Measurements from ENCODE around the gene AADACL3. TPM values are rescaled to one million over a fixed set of nuclear protein-coding genes. Genes with fewer than 3 reads are reported as not detected.

The AADACL3 gene
- total and polyA plus RNA-seq, 2 of the 8 experiments (the other 6 are each of a cell fraction or from before 2014, with no cell fraction given), result 0.33 to 2.3 TPM

DNA sequence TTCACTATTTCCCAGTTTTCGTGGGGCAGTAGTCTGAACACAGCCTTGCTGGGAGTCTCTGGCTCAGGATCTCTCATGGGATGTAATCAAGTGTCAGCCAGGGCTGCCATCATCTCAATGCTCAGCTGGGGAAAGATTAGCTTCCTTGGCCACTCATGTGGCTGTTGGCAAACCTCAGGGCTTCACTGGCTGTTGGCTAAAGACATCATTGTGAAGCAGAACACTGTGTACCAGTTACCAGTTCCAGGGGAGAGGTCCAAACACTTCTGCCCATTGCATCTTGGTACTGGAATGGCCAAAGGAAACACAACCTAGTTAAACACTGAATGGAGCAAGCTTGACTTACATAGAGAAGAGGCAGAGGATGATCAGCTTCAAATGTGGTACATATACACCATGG lies 38.3 kb upstream of the AADACL3 start (continued):
- TF ChIP-seq, protein P1, sequence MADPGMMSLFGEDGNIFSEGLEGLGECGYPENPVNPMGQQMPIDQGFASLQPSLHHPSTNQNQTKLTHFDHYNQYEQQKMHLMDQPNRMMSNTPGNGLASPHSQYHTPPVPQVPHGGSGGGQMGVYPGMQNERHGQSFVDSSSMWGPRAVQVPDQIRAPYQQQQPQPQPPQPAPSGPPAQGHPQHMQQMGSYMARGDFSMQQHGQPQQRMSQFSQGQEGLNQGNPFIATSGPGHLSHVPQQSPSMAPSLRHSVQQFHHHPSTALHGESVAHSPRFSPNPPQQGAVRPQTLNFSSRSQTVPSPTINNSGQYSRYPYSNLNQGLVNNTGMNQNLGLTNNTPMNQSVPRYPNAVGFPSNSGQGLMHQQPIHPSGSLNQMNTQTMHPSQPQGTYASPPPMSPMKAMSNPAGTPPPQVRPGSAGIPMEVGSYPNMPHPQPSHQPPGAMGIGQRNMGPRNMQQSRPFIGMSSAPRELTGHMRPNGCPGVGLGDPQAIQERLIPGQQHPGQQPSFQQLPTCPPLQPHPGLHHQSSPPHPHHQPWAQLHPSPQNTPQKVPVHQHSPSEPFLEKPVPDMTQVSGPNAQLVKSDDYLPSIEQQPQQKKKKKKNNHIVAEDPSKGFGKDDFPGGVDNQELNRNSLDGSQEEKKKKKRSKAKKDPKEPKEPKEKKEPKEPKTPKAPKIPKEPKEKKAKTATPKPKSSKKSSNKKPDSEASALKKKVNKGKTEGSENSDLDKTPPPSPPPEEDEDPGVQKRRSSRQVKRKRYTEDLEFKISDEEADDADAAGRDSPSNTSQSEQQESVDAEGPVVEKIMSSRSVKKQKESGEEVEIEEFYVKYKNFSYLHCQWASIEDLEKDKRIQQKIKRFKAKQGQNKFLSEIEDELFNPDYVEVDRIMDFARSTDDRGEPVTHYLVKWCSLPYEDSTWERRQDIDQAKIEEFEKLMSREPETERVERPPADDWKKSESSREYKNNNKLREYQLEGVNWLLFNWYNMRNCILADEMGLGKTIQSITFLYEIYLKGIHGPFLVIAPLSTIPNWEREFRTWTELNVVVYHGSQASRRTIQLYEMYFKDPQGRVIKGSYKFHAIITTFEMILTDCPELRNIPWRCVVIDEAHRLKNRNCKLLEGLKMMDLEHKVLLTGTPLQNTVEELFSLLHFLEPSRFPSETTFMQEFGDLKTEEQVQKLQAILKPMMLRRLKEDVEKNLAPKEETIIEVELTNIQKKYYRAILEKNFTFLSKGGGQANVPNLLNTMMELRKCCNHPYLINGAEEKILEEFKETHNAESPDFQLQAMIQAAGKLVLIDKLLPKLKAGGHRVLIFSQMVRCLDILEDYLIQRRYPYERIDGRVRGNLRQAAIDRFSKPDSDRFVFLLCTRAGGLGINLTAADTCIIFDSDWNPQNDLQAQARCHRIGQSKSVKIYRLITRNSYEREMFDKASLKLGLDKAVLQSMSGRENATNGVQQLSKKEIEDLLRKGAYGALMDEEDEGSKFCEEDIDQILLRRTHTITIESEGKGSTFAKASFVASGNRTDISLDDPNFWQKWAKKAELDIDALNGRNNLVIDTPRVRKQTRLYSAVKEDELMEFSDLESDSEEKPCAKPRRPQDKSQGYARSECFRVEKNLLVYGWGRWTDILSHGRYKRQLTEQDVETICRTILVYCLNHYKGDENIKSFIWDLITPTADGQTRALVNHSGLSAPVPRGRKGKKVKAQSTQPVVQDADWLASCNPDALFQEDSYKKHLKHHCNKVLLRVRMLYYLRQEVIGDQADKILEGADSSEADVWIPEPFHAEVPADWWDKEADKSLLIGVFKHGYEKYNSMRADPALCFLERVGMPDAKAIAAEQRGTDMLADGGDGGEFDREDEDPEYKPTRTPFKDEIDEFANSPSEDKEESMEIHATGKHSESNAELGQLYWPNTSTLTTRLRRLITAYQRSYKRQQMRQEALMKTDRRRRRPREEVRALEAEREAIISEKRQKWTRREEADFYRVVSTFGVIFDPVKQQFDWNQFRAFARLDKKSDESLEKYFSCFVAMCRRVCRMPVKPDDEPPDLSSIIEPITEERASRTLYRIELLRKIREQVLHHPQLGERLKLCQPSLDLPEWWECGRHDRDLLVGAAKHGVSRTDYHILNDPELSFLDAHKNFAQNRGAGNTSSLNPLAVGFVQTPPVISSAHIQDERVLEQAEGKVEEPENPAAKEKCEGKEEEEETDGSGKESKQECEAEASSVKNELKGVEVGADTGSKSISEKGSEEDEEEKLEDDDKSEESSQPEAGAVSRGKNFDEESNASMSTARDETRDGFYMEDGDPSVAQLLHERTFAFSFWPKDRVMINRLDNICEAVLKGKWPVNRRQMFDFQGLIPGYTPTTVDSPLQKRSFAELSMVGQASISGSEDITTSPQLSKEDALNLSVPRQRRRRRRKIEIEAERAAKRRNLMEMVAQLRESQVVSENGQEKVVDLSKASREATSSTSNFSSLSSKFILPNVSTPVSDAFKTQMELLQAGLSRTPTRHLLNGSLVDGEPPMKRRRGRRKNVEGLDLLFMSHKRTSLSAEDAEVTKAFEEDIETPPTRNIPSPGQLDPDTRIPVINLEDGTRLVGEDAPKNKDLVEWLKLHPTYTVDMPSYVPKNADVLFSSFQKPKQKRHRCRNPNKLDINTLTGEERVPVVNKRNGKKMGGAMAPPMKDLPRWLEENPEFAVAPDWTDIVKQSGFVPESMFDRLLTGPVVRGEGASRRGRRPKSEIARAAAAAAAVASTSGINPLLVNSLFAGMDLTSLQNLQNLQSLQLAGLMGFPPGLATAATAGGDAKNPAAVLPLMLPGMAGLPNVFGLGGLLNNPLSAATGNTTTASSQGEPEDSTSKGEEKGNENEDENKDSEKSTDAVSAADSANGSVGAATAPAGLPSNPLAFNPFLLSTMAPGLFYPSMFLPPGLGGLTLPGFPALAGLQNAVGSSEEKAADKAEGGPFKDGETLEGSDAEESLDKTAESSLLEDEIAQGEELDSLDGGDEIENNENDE (IDR thresholded peaks at IDR 0.05; ENCODE audit: insufficient replicate concordance, low read length), result no peak
- TF ChIP-seq EZH2 (IDR thresholded peaks at IDR 0.05; ENCODE audit: low read depth, low read length, severe bottlenecking) (no peak), SIX5 (IDR thresholded peaks at IDR 0.05; ENCODE audit: low read depth, low read length) (no peak), BACH1 (IDR thresholded peaks at IDR 0.05; ENCODE audit: low read length) (no peak), BCL11A (IDR thresholded peaks at IDR 0.05; ENCODE audit: low read depth in 2 of 2, low read length in 2 of 2) (no peak), SP1 (IDR thresholded peaks at IDR 0.05; ENCODE audit: low read depth, low read length) (no peak), ASH2L (IDR thresholded peaks at IDR 0.05; ENCODE audit: low read length) (no peak), SP4 (IDR thresholded peaks at IDR 0.05; ENCODE audit: low read length) (no peak), PHF8 (conservative IDR thresholded peaks at IDR 0.05; ENCODE audit: low read depth, low read length) (no peak), POLR2AphosphoS5 (IDR thresholded peaks at IDR 0.05; ENCODE audit: low read depth, low read length) (no peak), JUN (IDR thresholded peaks at IDR 0.05; ENCODE audit: low read depth, low read length) (no peak)
